Measurements from ENCODE around the gene SLIT3. TPM values are rescaled to one million over a fixed set of nuclear protein-coding genes. Genes with fewer than 3 reads are reported as not detected.

Gene SLIT3
- total RNA-seq, 4 donors from 2014 or later = 10.8 to 30.8 (median 18.4) TPM

- Histone ChIP-seq H3K27me3 (no peaks in the 10 kb centered on the region), H3K4me3 (no peak overlapping the region), H3K27ac (no peak overlapping the region), H3K36me3 (peaks cover 12% of the 10 kb centered on the region), H3K4me1 (no peaks in the 10 kb centered on the region), H3K9me3 (no peaks in the 10 kb centered on the region)
- TF ChIP-seq CTCF (IDR thresholded peaks at IDR 0.05) (no peak), POLR2AphosphoS5 (IDR thresholded peaks at IDR 0.05) (no peak)
- WGBS = 92% methylated on average over 3 of the region's 4 CpGs
- no peak for DNase-seq (ENCODE audit: low spot score in 2 of 2)
Observed at GRCh38 chr5:168669156-168669555, 631.8 kb downstream of the SLIT3 start.

- H3K9me3 ChIP-seq = no peaks in the 10 kb centered on the region
- no peaks in the 10 kb centered on the region for H3K27me3 ChIP-seq
- 100% methylated on average over 1 of the region's 1 CpG for WGBS
- DNase-seq (ENCODE audit: low spot score in 2 of 2) = no peak
- no peak overlapping the region for H3K4me3 ChIP-seq
- no peak for TF ChIP-seq CTCF (IDR thresholded peaks at IDR 0.05)
- TF ChIP-seq EP300 (IDR thresholded peaks at IDR 0.05) = no peak
- no peak for TF ChIP-seq POLR2AphosphoS5 (IDR thresholded peaks at IDR 0.05)
- H3K36me3 ChIP-seq = peaks cover 12% of the 10 kb centered on the region
- H3K4me1 ChIP-seq = no peaks in the 10 kb centered on the region
- no peak overlapping the region for H3K27ac ChIP-seq
Observed at GRCh38 chr5:168668078-168668477, 632.9 kb downstream of the SLIT3 start.

- Histone ChIP-seq H3K27me3 (no peaks in the 10 kb centered on the region), H3K4me1 (no peaks in the 10 kb centered on the region), H3K36me3 (peaks cover 9% of the 10 kb centered on the region), H3K9me3 (no peaks in the 10 kb centered on the region), H3K4me3 (no peak overlapping the region), H3K27ac (no peak overlapping the region)
- peak in 1 of 2 donors; percentile 15 for DNase-seq (ENCODE audit: low spot score in 2 of 2)
- 93% methylated on average over 4 of the region's 4 CpGs for WGBS
- TF ChIP-seq CTCF (IDR thresholded peaks at IDR 0.05) (no peak), POLR2AphosphoS5 (IDR thresholded peaks at IDR 0.05) (no peak)
Observed at GRCh38 chr5:168667301-168667840, 633.6 kb downstream of the SLIT3 start.

- Histone ChIP-seq H3K36me3 (peaks cover 9% of the 10 kb centered on the region), H3K27ac (no peak overlapping the region), H3K4me1 (no peaks in the 10 kb centered on the region), H3K4me3 (no peak overlapping the region), H3K27me3 (no peaks in the 10 kb centered on the region), H3K9me3 (no peaks in the 10 kb centered on the region)
- DNase-seq (ENCODE audit: low spot score in 2 of 2) = peak in 1 of 2 donors; percentile 69
- WGBS = 89% methylated on average over 13 of the region's 17 CpGs
- TF ChIP-seq EP300 (IDR thresholded peaks at IDR 0.05) = no peak
- no peak for TF ChIP-seq POLR2AphosphoS5 (IDR thresholded peaks at IDR 0.05)
- TF ChIP-seq POLR2A (IDR thresholded peaks at IDR 0.05) = no peak
- TF ChIP-seq CTCF (IDR thresholded peaks at IDR 0.05) = no peak
Observed at GRCh38 chr5:168666356-168666755, 634.6 kb downstream of the SLIT3 start.

- no peak for DNase-seq (ENCODE audit: low spot score in 2 of 2)
- TF ChIP-seq POLR2A (IDR thresholded peaks at IDR 0.05) (no peak), CTCF (IDR thresholded peaks at IDR 0.05) (no peak), POLR2AphosphoS5 (IDR thresholded peaks at IDR 0.05) (no peak), EP300 (IDR thresholded peaks at IDR 0.05) (no peak)
- Histone ChIP-seq H3K36me3 (peaks cover 4% of the 10 kb centered on the region), H3K9me3 (no peaks in the 10 kb centered on the region), H3K4me1 (peaks cover 6% of the 10 kb centered on the region), H3K27me3 (no peaks in the 10 kb centered on the region), H3K4me3 (no peak overlapping the region), H3K27ac (no peak overlapping the region)
- WGBS = 56% methylated on average over 1 of the region's 1 CpG
Observed at GRCh38 chr5:168663276-168664004, 637.5 kb downstream of the SLIT3 start.

Measured in suprapubic skin (tissue), 4 donors.